ENCODE measurements around the gene MTF1.

GRCh38 chr1:37802439-37802838, 57.0 kb downstream of the MTF1 start:
- TF ChIP-seq, protein P1, sequence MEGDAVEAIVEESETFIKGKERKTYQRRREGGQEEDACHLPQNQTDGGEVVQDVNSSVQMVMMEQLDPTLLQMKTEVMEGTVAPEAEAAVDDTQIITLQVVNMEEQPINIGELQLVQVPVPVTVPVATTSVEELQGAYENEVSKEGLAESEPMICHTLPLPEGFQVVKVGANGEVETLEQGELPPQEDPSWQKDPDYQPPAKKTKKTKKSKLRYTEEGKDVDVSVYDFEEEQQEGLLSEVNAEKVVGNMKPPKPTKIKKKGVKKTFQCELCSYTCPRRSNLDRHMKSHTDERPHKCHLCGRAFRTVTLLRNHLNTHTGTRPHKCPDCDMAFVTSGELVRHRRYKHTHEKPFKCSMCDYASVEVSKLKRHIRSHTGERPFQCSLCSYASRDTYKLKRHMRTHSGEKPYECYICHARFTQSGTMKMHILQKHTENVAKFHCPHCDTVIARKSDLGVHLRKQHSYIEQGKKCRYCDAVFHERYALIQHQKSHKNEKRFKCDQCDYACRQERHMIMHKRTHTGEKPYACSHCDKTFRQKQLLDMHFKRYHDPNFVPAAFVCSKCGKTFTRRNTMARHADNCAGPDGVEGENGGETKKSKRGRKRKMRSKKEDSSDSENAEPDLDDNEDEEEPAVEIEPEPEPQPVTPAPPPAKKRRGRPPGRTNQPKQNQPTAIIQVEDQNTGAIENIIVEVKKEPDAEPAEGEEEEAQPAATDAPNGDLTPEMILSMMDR (conservative IDR thresholded peaks at IDR 0.05) = no peak
- TF ChIP-seq EZH2 (IDR thresholded peaks at IDR 0.05; ENCODE audit: low read depth) = no peak

Data from PC-9 (cell line).